ENCODE results near the gene LHPP.

DNA sequence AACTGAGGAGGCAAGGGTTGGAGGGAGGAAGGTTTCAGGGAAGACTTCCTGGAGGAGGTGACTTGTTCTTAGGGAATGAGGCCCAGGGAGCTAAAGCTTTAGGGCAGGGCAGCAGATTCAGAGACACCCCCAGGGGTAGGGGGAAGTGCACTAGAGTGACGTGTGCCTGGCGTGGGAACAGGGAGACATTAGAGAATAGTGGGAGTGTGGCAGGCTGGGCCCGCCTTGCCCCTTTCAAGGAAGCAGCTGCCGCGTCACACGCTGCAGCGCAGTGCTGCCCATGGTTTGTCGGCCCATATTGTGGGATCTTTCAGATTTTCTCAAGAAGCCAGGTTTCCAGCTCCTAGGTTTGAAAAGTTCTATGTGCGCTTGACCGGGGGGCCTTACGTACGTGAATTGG is 139.4 kb downstream of the LHPP start:
- TF ChIP-seq GATA2 (IDR thresholded peaks at IDR 0.05; ENCODE audit: low read depth, low read length) (no peak), GATA3 (IDR thresholded peaks at IDR 0.05; ENCODE audit: low read depth, low read length) (no peak)

Data from SH-SY5Y (cell line).